ENCODE results near the gene KRT1.

KRT1 gene

GRCh38 chr12:52699960-52700359 is 19.8 kb upstream of the KRT1 start:
- ChIA-PET CTCF (no interaction called here), POLR2A (no interaction called here)
- TF ChIP-seq CTCF (IDR thresholded peaks at IDR 0.05; ENCODE audit: control extremely low read depth, extremely low read depth, low read depth, missing control alignments), result no peak
- no peak for DNase-seq (ENCODE audit: extremely low spot score)

- POLR2A ChIA-PET, result no interaction called here
- CTCF ChIA-PET, result interaction anchor here (1.2 kb wide), 1 partner anchor 16 kb away, joined by 3 read pairs; no protein-coding TSS in a partner anchor
- DNase-seq (ENCODE audit: extremely low spot score), result no peak
- no peak for TF ChIP-seq CTCF (IDR thresholded peaks at IDR 0.05; ENCODE audit: control extremely low read depth, extremely low read depth, low read depth, missing control alignments)
These were observed 19.2 kb upstream of the KRT1 start for GRCh38 chr12:52699373-52699772.

DNA sequence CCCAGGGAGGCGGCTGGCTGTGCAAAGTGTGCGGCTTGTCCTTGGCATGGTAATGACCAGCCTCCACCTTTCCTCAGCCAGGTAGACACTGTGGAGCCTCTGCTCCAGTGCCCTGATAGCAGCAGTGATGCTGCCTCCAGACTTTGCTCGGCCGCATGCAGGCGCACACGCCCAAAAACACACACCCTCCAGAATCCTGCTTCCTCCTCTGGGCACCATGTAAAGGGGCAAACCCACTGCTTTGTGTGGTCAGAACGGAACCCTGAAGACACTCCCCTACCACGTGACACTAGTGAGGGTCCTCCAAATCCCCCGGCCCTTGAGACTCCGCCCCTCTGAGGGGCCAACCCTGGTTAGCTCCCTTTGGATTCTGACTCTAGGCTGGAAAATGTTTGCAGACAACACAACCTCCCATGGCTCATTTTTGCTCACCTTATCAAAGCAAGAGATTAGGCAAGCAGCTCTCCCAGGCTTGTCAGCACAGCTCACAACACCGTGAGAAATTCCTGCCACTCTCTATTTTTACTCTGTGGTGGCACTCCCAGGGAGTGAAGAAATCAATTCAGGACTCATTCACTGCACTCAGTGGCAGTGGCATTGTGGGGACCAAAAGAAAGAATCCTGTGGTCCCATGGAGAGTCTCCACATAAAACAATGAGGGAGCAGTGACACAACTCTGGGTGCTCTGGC is 18.6 kb upstream of the KRT1 start:
- no peak for TF ChIP-seq CTCF (IDR thresholded peaks at IDR 0.05; ENCODE audit: control extremely low read depth, extremely low read depth, low read depth, missing control alignments)
- POLR2A ChIA-PET, result no interaction called here
- CTCF ChIA-PET, result interaction anchor here (1.2 kb wide), 1 partner anchor 16 kb away, joined by 3 read pairs; no protein-coding TSS in a partner anchor

DNA sequence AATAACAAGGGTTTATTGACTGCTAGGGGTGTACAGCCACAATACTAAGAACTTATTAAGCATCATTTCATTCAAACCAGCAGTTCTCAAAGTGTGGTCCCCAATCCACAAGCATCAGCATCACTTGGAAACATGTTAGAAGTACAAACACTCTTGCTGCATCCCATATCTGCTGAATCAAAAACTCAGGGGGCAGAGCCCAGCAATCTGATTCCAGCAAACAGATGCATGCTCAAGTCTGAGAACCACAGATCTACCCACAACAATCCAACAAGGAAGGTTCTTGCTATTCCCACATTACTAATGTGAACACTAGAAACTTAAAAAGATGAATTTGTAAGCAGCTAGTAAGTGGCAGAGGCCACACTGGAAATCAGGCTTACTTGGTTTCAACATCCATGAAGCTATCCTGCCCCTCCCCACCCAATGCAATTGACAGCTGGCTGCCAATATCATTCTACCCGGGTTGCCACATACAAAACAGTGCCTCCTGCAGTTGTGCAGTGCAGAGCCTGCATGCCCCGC is 16.9 kb upstream of the KRT1 start:
- ChIA-PET CTCF (no interaction called here), POLR2A (no interaction called here)
- no peak for TF ChIP-seq CTCF (IDR thresholded peaks at IDR 0.05; ENCODE audit: control extremely low read depth, extremely low read depth, low read depth, missing control alignments)
- DNase-seq (ENCODE audit: extremely low spot score), result no peak

More for the DNA sequence above, 18.6 kb upstream of the KRT1 start:
- DNase-seq (ENCODE audit: extremely low spot score), result no peak

DNA sequence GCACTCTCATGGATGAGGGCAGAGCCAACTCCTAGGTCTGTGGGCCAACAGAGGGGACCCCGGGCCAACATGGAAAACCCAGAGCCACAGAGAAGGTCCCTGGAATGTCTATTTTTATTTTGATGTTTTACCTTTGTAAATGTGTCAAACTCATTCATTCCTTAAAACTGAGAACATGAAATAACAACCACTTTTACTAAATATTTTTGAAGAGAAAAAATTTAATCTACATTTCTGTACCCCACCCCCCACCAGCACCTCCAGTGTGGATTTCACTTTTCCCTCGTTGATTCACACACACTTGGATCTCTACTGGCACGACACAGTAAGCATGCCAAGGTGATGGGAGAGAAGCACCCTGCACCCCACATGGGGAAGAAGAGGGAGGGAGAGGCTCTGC is 16.4 kb upstream of the KRT1 start:
- CTCF ChIA-PET, result no interaction called here
- TF ChIP-seq CTCF (IDR thresholded peaks at IDR 0.05; ENCODE audit: control extremely low read depth, extremely low read depth, low read depth, missing control alignments), result no peak
- POLR2A ChIA-PET, result no interaction called here
- no peak for DNase-seq (ENCODE audit: extremely low spot score)

DNA sequence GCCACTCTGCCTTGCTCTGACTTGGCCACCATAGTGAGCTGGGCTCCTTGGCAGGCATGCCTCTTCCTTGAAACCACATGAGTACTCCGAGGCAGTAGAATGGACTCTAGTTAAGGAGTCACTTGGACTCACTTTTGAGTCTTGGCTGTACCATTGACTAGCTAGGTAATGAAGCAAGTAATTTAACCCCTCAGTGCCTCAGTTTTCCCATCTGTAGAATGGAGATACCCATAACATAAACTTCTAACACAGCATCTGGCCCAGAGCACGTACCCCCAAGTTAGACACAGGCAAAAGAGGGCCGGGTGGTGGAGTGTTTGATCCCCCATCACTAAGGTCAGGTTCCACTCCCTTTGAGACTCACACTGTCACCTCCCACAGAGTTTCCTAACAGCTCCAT is 14.8 kb upstream of the KRT1 start:
- CTCF ChIA-PET, result no interaction called here
- POLR2A ChIA-PET, result no interaction called here
- no peak for TF ChIP-seq CTCF (IDR thresholded peaks at IDR 0.05; ENCODE audit: control extremely low read depth, extremely low read depth, low read depth, missing control alignments)
- DNase-seq (ENCODE audit: extremely low spot score), result no peak
